Smooth muscle cell (in vitro differentiated cells): ENCODE measurements around the gene VSIG8. TPM values are rescaled to one million over a fixed set of nuclear protein-coding genes. Genes with fewer than 3 reads are reported as not detected.

Source experiments
- DNase-seq: peaks from one replicate; lab custom pipeline; 2025; ENCODE audit not compliant: unreplicated experiment; lab: John Stamatoyannopoulos, UW
- H2AFZ ChIP-seq: fragments of 200-600 bp; sonication (generic); 2 replicates; pipeline ENCODE4 v1.6.0; 2016; ENCODE audit warnings: antibody characterized with exemption, low read depth, mild to moderate bottlenecking
- H3F3A ChIP-seq: fragments of 200-600 bp; sonication (generic); 2 replicates; pipeline ENCODE4 v1.6.0; 2017; ENCODE audit warnings: antibody characterized with exemption, low read depth
- H3K27ac ChIP-seq: fragments of 200-600 bp; sonication (generic); 2 replicates; pipeline ENCODE4 v1.5.1; 2016; ENCODE audit warnings: low read depth, mild to moderate bottlenecking
- H3K27me3 ChIP-seq: fragments of 200-600 bp; sonication (generic); 2 replicates; pipeline ENCODE4 v1.6.1; 2016; ENCODE audit warnings: low read depth, mild to moderate bottlenecking
- H3K36me3 ChIP-seq: fragments of 200-600 bp; sonication (generic); 2 replicates; pipeline ENCODE4 v1.5.1; 2016; ENCODE audit warnings: low read depth
- H3K4me1 ChIP-seq: fragments of 200-600 bp; sonication (generic); 2 replicates; pipeline ENCODE4 v1.5.1; 2016; ENCODE audit warnings: low read depth
- H3K4me2 ChIP-seq: fragments of 200-600 bp; sonication (generic); 2 replicates; pipeline ENCODE4 v1.6.0; 2016; ENCODE audit warnings: mild to moderate bottlenecking
- H3K4me3 ChIP-seq: fragments of 200-600 bp; sonication (generic); 2 replicates; pipeline ENCODE4 v1.5.1; 2016; ENCODE audit warnings: mild to moderate bottlenecking
- H3K79me2 ChIP-seq: fragments of 200-600 bp; sonication (generic); 2 replicates; pipeline ENCODE4 v1.6.0; 2016; ENCODE audit warnings: low read depth, mild to moderate bottlenecking
- H3K9ac ChIP-seq: fragments of 200-600 bp; sonication (generic); 2 replicates; pipeline ENCODE4 v1.6.0; 2016; ENCODE audit warnings: low read depth
- H3K9me3 ChIP-seq: fragments of 200-600 bp; sonication (generic); replicated peaks from 2 replicates; pipeline ENCODE4 v1.5.1; 2016; ENCODE audit warnings: low read depth
- H4K20me1 ChIP-seq: fragments of 200-600 bp; sonication (generic); 2 replicates; pipeline ENCODE4 v1.6.0; 2016; ENCODE audit warnings: low read depth
- WGBS: methylation state at CpG from one replicate; pipeline ENCODE4 v1.1.7; 2016; ENCODE audit warnings: low lambda C conversion rate; 5-methylcytosine and 5-hydroxymethylcytosine counted together
- microRNA-seq: library from miRNA; unstranded; fragments of <30 nt; microRNA quantifications from one replicate; pipeline ENCODE4, GENCODE V29; 2016; ENCODE audit warnings: borderline number of aligned reads
- polyA plus RNA-seq: library from polyadenylated mRNA; unstranded; fragments of >200 nt; fragmentation: Nextera tagmentation; extraction: Ambion mirVana; gene quantifications from 2 replicates; pipeline ENCODE4 v1.2.1, GENCODE V29; 2016
- small RNA-seq: library from RNA; depleted of rRNA; stranded (forward); fragments of <200 nt; gene quantifications from one replicate; pipeline ENCODE3, GENCODE V24; 2014
- total RNA-seq: library from RNA; depleted of rRNA; stranded (reverse); fragments of >200 nt; gene quantifications from 2 replicates; pipeline ENCODE4 v1.2.3, GENCODE V29; 2014
- TF ChIP-seq, protein P1 (sequence below): fragments of 200-600 bp; sonication (generic); IDR thresholded peaks from 2 replicates; pipeline ENCODE4 v1.5.1; 2017; ENCODE audit warnings: borderline replicate concordance, mild to moderate bottlenecking, antibody characterized with exemption; ENCODE audit not compliant: insufficient read depth, poor library complexity, severe bottlenecking

The VSIG8 gene
- total and polyA plus RNA-seq, 2 experiments from 2014 or later: 0.29 TPM; not detected in 1

DNA sequence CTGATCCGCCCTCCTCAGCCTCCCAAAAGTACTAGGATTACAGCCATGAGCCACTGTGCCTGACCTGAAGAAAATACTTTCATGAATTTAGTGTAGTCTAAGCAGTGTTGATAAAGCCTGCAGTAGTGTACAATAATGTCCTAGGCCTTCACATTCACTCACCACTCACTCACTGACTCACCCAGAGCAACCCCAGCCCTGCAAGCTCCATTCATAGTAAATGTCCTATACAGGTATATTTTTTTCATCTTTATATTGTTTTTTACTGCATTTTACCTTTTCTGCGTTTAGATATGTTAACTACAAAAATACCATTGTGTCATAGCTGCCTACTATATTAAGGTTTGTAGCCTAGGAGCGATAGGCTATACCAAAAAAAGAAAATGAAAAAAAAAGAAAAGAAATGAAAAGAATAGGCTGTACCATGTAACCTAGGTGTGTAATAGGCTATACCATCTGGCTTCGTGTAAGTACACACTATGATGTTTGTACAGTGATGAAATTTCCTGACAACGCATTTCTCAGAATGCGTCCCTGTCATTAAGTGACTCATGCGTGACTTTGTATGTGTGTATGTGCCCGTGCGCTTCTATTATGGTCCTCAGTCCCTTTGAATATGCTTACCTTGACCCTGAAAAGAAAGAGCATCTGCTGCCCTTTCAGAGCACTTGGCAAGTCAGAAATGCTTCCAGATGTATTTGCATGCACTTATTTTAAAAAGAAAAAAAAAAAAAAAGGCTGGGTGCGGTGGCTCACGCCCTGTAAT lies 45.0 kb downstream of the VSIG8 start:
- Histone ChIP-seq H3K4me1 (no peaks in the 10 kb centered on the region), H3K9me3 (no peaks in the 10 kb centered on the region), H3K36me3 (no peaks in the 10 kb centered on the region), H3K4me2 (no peak overlapping the region), H3K27me3 (peaks cover 13% of the 10 kb centered on the region), H3K27ac (no peak overlapping the region), H3F3A (no peaks in the 10 kb centered on the region), H3K4me3 (no peak overlapping the region), H3K9ac (no peak overlapping the region), H4K20me1 (no peaks in the 10 kb centered on the region), H3K79me2 (no peaks in the 10 kb centered on the region), H2AFZ (no peak overlapping the region)
- DNase-seq: no peak
- TF ChIP-seq, protein P1, sequence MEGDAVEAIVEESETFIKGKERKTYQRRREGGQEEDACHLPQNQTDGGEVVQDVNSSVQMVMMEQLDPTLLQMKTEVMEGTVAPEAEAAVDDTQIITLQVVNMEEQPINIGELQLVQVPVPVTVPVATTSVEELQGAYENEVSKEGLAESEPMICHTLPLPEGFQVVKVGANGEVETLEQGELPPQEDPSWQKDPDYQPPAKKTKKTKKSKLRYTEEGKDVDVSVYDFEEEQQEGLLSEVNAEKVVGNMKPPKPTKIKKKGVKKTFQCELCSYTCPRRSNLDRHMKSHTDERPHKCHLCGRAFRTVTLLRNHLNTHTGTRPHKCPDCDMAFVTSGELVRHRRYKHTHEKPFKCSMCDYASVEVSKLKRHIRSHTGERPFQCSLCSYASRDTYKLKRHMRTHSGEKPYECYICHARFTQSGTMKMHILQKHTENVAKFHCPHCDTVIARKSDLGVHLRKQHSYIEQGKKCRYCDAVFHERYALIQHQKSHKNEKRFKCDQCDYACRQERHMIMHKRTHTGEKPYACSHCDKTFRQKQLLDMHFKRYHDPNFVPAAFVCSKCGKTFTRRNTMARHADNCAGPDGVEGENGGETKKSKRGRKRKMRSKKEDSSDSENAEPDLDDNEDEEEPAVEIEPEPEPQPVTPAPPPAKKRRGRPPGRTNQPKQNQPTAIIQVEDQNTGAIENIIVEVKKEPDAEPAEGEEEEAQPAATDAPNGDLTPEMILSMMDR: no peak
- 92% methylated on average over 11 of the region's 11 CpGs for WGBS

DNA sequence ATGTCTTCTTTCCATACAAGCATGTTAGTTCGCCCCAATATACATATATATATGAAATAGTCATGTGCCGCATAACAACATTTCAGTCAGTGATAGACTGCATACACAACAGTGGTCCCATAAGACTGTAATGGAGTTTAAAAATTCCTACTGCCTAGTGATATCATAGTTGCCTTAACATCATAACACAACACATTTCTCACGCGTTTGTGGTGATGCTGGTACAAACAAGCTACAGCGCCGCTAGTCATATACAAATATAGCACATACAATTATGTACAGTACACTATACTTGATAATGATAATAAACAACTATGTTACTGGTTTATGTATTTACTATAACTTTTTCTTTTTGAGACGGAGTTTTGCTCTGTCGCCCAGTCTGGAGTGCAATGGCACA lies 46.5 kb downstream of the VSIG8 start:
- H4K20me1 ChIP-seq: no peaks in the 10 kb centered on the region
- H3K36me3 ChIP-seq: no peaks in the 10 kb centered on the region
- no peak overlapping the region for H3K27ac ChIP-seq
- no peaks in the 10 kb centered on the region for H3K9me3 ChIP-seq
- H3K4me1 ChIP-seq: no peaks in the 10 kb centered on the region
- H3K27me3 ChIP-seq: peaks cover 8% of the 10 kb centered on the region
- no peak overlapping the region for H3K9ac ChIP-seq
- TF ChIP-seq, protein P1: no peak
- H3K4me3 ChIP-seq: no peak overlapping the region
- DNase-seq: no peak
- H3K4me2 ChIP-seq: no peak overlapping the region
- WGBS: 94% methylated on average over 8 of the region's 8 CpGs
- H2AFZ ChIP-seq: no peak overlapping the region
- H3K79me2 ChIP-seq: no peaks in the 10 kb centered on the region
- no peaks in the 10 kb centered on the region for H3F3A ChIP-seq

DNA sequence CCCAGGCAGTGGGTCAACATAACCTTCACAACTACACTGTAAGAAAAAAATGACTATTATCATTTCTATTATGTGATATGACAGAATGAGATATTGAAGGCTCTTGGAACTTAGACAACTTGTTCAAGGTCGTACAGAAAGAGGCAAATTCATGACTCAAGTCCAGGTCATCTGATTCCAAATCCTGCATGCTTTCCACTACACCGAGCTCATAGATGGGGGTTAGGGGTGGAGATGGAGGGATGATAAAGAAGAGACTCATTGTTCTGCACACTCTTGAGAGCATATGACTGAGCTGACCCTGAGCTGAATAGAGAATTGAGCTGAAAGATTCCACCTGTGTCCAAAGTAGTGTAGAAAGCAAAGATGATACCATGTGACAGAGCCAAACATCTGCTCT lies 57.5 kb downstream of the VSIG8 start:
- H3K9ac ChIP-seq: no peak overlapping the region
- 67% methylated on average over 2 of the region's 2 CpGs for WGBS
- no peaks in the 10 kb centered on the region for H3K79me2 ChIP-seq
- H3K9me3 ChIP-seq: no peaks in the 10 kb centered on the region
- H3K36me3 ChIP-seq: no peaks in the 10 kb centered on the region
- no peak overlapping the region for H3K27ac ChIP-seq
- no peak overlapping the region for H3K4me2 ChIP-seq
- TF ChIP-seq, protein P1: no peak
- no peaks in the 10 kb centered on the region for H4K20me1 ChIP-seq
- peaks cover 9% of the 10 kb centered on the region for H3K27me3 ChIP-seq
- DNase-seq: no peak
- no peaks in the 10 kb centered on the region for H3F3A ChIP-seq
- no peaks in the 10 kb centered on the region for H3K4me1 ChIP-seq
- H3K4me3 ChIP-seq: no peak overlapping the region
- no peak overlapping the region for H2AFZ ChIP-seq

Small RNA genes within 50 kb of the gene (microRNA-seq; reads per million reads assigned to microRNA genes)
- gene MIR4259: not detected

Small RNA genes within 50 kb of the gene (small RNA-seq; reads per million reads assigned to genes)
- not detected for gene MIR4259
- not detected for gene RF00570

Other genes starting within 250 kb of the VSIG8 start
- gene CRP, start 148.1 kb downstream of the VSIG8 start, total RNA-seq: not detected in 2 replicates
- gene CRP, start 148.1 kb downstream of the VSIG8 start, polyA plus RNA-seq: not detected in 2 replicates
- gene DUSP23, start 81.7 kb downstream of the VSIG8 start, total RNA-seq: 11.4 and 32.9 TPM in 2 replicates
- 41.4 and 47.4 TPM in 2 replicates for gene DUSP23, start 81.7 kb downstream of the VSIG8 start, polyA plus RNA-seq
- gene FCRL6, start 60.3 kb downstream of the VSIG8 start, total RNA-seq: not detected in 2 replicates
- gene FCRL6, start 60.3 kb downstream of the VSIG8 start, polyA plus RNA-seq: not detected in 2 replicates
- 10.8 and 11.0 TPM in 2 replicates for gene SLAMF8, start 35.8 kb downstream of the VSIG8 start, total RNA-seq
- gene SLAMF8, start 35.8 kb downstream of the VSIG8 start, polyA plus RNA-seq: 13.5 and 15.1 TPM in 2 replicates
- gene CFAP45, start 37.5 kb upstream of the VSIG8 start, total RNA-seq: 1.1 and 1.3 TPM in 2 replicates
- gene CFAP45, start 37.5 kb upstream of the VSIG8 start, polyA plus RNA-seq: 1.2 and 1.9 TPM in 2 replicates
- 390 and 408 TPM in 2 replicates for gene TAGLN2, start 62.9 kb upstream of the VSIG8 start, total RNA-seq
- 1,005 and 1,171 TPM in 2 replicates for gene TAGLN2, start 62.9 kb upstream of the VSIG8 start, polyA plus RNA-seq
- 0.49 and 0.99 TPM in 2 replicates for gene IGSF9, start 83.0 kb upstream of the VSIG8 start, total RNA-seq
- 2.1 and 6.6 TPM in 2 replicates for gene IGSF9, start 83.0 kb upstream of the VSIG8 start, polyA plus RNA-seq
- 1.3 TPM in 1 of 2 replicates, not detected in the other for gene SLAMF9, start 91.6 kb upstream of the VSIG8 start, total RNA-seq
- gene SLAMF9, start 91.6 kb upstream of the VSIG8 start, polyA plus RNA-seq: 1.8 and 2.1 TPM in 2 replicates
- gene PIGM, start 169.3 kb upstream of the VSIG8 start, total RNA-seq: 4.7 and 5.2 TPM in 2 replicates
- gene PIGM, start 169.3 kb upstream of the VSIG8 start, polyA plus RNA-seq: 2.9 and 3.0 TPM in 2 replicates
- gene KCNJ10, start 207.5 kb upstream of the VSIG8 start, total RNA-seq: not detected in 2 replicates
- not detected in 2 replicates for gene KCNJ10, start 207.5 kb upstream of the VSIG8 start, polyA plus RNA-seq
- gene KCNJ9, start 218.9 kb upstream of the VSIG8 start, total RNA-seq: not detected in 2 replicates
- gene KCNJ9, start 218.9 kb upstream of the VSIG8 start, polyA plus RNA-seq: not detected in 2 replicates
- 17.3 and 20.8 TPM in 2 replicates for gene IGSF8, start 236.0 kb upstream of the VSIG8 start, total RNA-seq
- gene IGSF8, start 236.0 kb upstream of the VSIG8 start, polyA plus RNA-seq: 30.2 and 35.5 TPM in 2 replicates